Measurements from ENCODE around the gene MLLT10.

The MLLT10 gene

GRCh38 chr10:21694631-21695030, 160.6 kb downstream of the MLLT10 start:
- no peaks in the 10 kb centered on the region for H3K36me3 ChIP-seq (ENCODE audit: insufficient read depth, insufficient read length, low read length)
- H3K4me3 ChIP-seq (ENCODE audit: insufficient read length, low read depth) = no peak overlapping the region
- H3K27me3 ChIP-seq (ENCODE audit: insufficient read depth, insufficient read length) = no peaks in the 10 kb centered on the region
- no peak for DNase-seq (ENCODE audit: low read depth, low spot score)
- no peaks in the 10 kb centered on the region for H3K4me1 ChIP-seq (ENCODE audit: insufficient read depth, insufficient read length)
- TF ChIP-seq ZNF274 (IDR thresholded peaks at IDR 0.05; ENCODE audit: low read depth, low read length) = no peak
- TF ChIP-seq SUZ12 (IDR thresholded peaks at IDR 0.05; ENCODE audit: extremely low read depth, insufficient read depth, insufficient read length) = no peak
- TF ChIP-seq YY1 (IDR thresholded peaks at IDR 0.05; ENCODE audit: insufficient read depth, insufficient read length) = no peak
- H3K9ac ChIP-seq (ENCODE audit: insufficient read length, low read depth) = no peak overlapping the region
- peaks cover 5% of the 10 kb centered on the region for H3K9me3 ChIP-seq (ENCODE audit: insufficient read depth, low read length)

DNA sequence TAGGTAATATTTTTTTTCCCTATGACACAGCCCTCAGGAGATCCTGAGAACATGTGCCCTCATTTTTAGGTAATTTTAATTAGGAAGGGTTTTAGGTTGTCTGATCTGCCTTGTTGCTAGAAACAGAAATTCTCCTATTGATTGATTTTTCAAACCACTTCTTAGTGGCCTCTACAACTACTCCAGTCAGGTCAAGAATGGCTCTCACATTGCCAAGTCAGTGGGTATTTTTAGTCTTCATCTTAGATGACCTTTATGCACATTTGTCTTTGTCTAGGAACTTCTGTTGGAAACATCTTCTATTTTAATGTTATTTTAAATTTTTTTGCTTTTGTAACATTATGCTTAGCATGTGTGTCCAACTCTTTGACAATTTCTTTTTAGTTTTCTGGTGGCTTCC, 162.3 kb downstream of the MLLT10 start:
- Histone ChIP-seq H3K9me3 (ENCODE audit: insufficient read depth, low read length) (peaks cover 22% of the 10 kb centered on the region), H3K9ac (ENCODE audit: insufficient read length, low read depth) (no peak overlapping the region), H3K36me3 (ENCODE audit: insufficient read depth, insufficient read length, low read length) (no peaks in the 10 kb centered on the region), H3K27me3 (ENCODE audit: insufficient read depth, insufficient read length) (no peaks in the 10 kb centered on the region), H3K4me3 (ENCODE audit: insufficient read length, low read depth) (no peak overlapping the region), H3K4me1 (ENCODE audit: insufficient read depth, insufficient read length) (no peaks in the 10 kb centered on the region)
- TF ChIP-seq ZNF274 (IDR thresholded peaks at IDR 0.05; ENCODE audit: low read depth, low read length) (no peak), YY1 (IDR thresholded peaks at IDR 0.05; ENCODE audit: insufficient read depth, insufficient read length) (no peak), SUZ12 (IDR thresholded peaks at IDR 0.05; ENCODE audit: extremely low read depth, insufficient read depth, insufficient read length) (no peak)
- DNase-seq (ENCODE audit: low read depth, low spot score) = no peak

GRCh38 chr10:21699575-21699974, 165.5 kb downstream of the MLLT10 start:
- Histone ChIP-seq H3K27me3 (ENCODE audit: insufficient read depth, insufficient read length) (no peaks in the 10 kb centered on the region), H3K4me1 (ENCODE audit: insufficient read depth, insufficient read length) (no peaks in the 10 kb centered on the region), H3K36me3 (ENCODE audit: insufficient read depth, insufficient read length, low read length) (no peaks in the 10 kb centered on the region), H3K4me3 (ENCODE audit: insufficient read length, low read depth) (no peak overlapping the region), H3K9ac (ENCODE audit: insufficient read length, low read depth) (no peak overlapping the region), H3K9me3 (ENCODE audit: insufficient read depth, low read length) (peaks cover 23% of the 10 kb centered on the region)
- no peak for DNase-seq (ENCODE audit: low read depth, low spot score)
- TF ChIP-seq YY1 (IDR thresholded peaks at IDR 0.05; ENCODE audit: insufficient read depth, insufficient read length) = no peak
- no peak for TF ChIP-seq ZNF274 (IDR thresholded peaks at IDR 0.05; ENCODE audit: low read depth, low read length)
- no peak for TF ChIP-seq SUZ12 (IDR thresholded peaks at IDR 0.05; ENCODE audit: extremely low read depth, insufficient read depth, insufficient read length)

DNA sequence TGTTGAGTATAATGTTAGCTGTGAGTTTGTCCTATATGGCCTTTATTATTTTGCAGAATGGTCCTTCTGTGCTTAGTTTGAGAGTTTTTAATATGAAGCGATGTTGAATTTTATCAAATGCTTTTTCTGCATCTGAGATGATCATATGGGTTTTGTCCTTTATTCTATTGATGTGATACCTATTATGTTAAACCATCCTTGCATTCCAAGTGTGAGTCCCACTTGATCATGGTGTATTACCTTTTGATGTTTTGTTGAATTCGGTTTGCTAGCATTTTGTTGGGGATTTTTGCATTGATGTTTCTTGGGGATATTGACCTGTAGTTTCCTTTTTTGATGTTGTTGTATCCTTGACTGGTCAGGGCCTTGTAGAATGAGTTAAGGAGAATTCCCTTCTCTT, 166.4 kb downstream of the MLLT10 start:
- TF ChIP-seq SUZ12 (IDR thresholded peaks at IDR 0.05; ENCODE audit: extremely low read depth, insufficient read depth, insufficient read length) = no peak
- no peak for TF ChIP-seq YY1 (IDR thresholded peaks at IDR 0.05; ENCODE audit: insufficient read depth, insufficient read length)
- no peak for TF ChIP-seq ZNF274 (IDR thresholded peaks at IDR 0.05; ENCODE audit: low read depth, low read length)
- peaks cover 2% of the 10 kb centered on the region for H3K4me1 ChIP-seq (ENCODE audit: insufficient read depth, insufficient read length)
- H3K27me3 ChIP-seq (ENCODE audit: insufficient read depth, insufficient read length) = no peaks in the 10 kb centered on the region
- H3K36me3 ChIP-seq (ENCODE audit: insufficient read depth, insufficient read length, low read length) = peaks cover 8% of the 10 kb centered on the region
- no peak overlapping the region for H3K4me3 ChIP-seq (ENCODE audit: insufficient read length, low read depth)
- no peak overlapping the region for H3K9ac ChIP-seq (ENCODE audit: insufficient read length, low read depth)
- DNase-seq (ENCODE audit: low read depth, low spot score) = no peak
- H3K9me3 ChIP-seq (ENCODE audit: insufficient read depth, low read length) = peaks cover 23% of the 10 kb centered on the region

DNA sequence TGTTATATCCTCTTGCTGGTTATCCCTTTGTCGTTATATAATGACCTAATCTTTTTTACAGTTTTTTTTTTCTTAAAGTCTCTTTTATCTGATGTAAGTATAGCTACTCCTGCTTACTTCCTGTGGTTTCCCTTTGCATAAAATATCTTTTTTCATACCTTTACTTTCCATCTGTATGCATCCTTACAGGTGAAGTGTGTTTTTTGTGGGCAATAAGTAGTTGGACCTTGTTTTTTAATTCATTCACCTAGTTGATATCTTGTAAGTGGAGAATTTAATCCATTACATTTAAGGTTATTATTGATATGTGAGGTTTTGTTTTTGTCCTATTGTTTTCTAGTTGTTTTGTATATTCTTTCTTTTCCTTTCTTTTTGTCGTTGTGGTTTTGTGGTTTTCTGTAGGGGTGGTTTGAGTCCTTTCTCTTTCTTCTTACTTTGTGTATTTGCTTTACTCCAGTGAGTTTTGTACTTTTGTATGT, 168.6 kb downstream of the MLLT10 start:
- no peak for DNase-seq (ENCODE audit: low read depth, low spot score)
- Histone ChIP-seq H3K9ac (ENCODE audit: insufficient read length, low read depth) (no peak overlapping the region), H3K4me3 (ENCODE audit: insufficient read length, low read depth) (no peak overlapping the region), H3K4me1 (ENCODE audit: insufficient read depth, insufficient read length) (peaks cover 2% of the 10 kb centered on the region), H3K27me3 (ENCODE audit: insufficient read depth, insufficient read length) (no peaks in the 10 kb centered on the region), H3K36me3 (ENCODE audit: insufficient read depth, insufficient read length, low read length) (peaks cover 14% of the 10 kb centered on the region), H3K9me3 (ENCODE audit: insufficient read depth, low read length) (peaks cover 23% of the 10 kb centered on the region)
- no peak for TF ChIP-seq ZNF274 (IDR thresholded peaks at IDR 0.05; ENCODE audit: low read depth, low read length)
- TF ChIP-seq YY1 (IDR thresholded peaks at IDR 0.05; ENCODE audit: insufficient read depth, insufficient read length) = no peak
- TF ChIP-seq SUZ12 (IDR thresholded peaks at IDR 0.05; ENCODE audit: extremely low read depth, insufficient read depth, insufficient read length) = no peak

GRCh38 chr10:21705142-21705827, 171.3 kb downstream of the MLLT10 start:
- no peaks in the 10 kb centered on the region for H3K27me3 ChIP-seq (ENCODE audit: insufficient read depth, insufficient read length)
- H3K4me1 ChIP-seq (ENCODE audit: insufficient read depth, insufficient read length) = peaks cover 2% of the 10 kb centered on the region
- H3K9me3 ChIP-seq (ENCODE audit: insufficient read depth, low read length) = peaks cover 11% of the 10 kb centered on the region
- H3K9ac ChIP-seq (ENCODE audit: insufficient read length, low read depth) = no peak overlapping the region
- TF ChIP-seq YY1 (IDR thresholded peaks at IDR 0.05; ENCODE audit: insufficient read depth, insufficient read length) (no peak), ZNF274 (IDR thresholded peaks at IDR 0.05; ENCODE audit: low read depth, low read length) (no peak), SUZ12 (IDR thresholded peaks at IDR 0.05; ENCODE audit: extremely low read depth, insufficient read depth, insufficient read length) (no peak)
- DNase-seq (ENCODE audit: low read depth, low spot score) = no peak
- peaks cover 14% of the 10 kb centered on the region for H3K36me3 ChIP-seq (ENCODE audit: insufficient read depth, insufficient read length, low read length)
- H3K4me3 ChIP-seq (ENCODE audit: insufficient read length, low read depth) = no peak overlapping the region

- no peak overlapping the region for H3K9ac ChIP-seq (ENCODE audit: insufficient read length, low read depth)
- H3K36me3 ChIP-seq (ENCODE audit: insufficient read depth, insufficient read length, low read length) = peaks cover 14% of the 10 kb centered on the region
- no peak for TF ChIP-seq ZNF274 (IDR thresholded peaks at IDR 0.05; ENCODE audit: low read depth, low read length)
- no peak for TF ChIP-seq SUZ12 (IDR thresholded peaks at IDR 0.05; ENCODE audit: extremely low read depth, insufficient read depth, insufficient read length)
- no peak for TF ChIP-seq YY1 (IDR thresholded peaks at IDR 0.05; ENCODE audit: insufficient read depth, insufficient read length)
- no peak for DNase-seq (ENCODE audit: low read depth, low spot score)
- H3K9me3 ChIP-seq (ENCODE audit: insufficient read depth, low read length) = peaks cover 6% of the 10 kb centered on the region
- H3K27me3 ChIP-seq (ENCODE audit: insufficient read depth, insufficient read length) = no peaks in the 10 kb centered on the region
- peaks cover 2% of the 10 kb centered on the region for H3K4me1 ChIP-seq (ENCODE audit: insufficient read depth, insufficient read length)
- no peak overlapping the region for H3K4me3 ChIP-seq (ENCODE audit: insufficient read length, low read depth)
Observed at GRCh38 chr10:21705828-21706176, 171.8 kb downstream of the MLLT10 start.

Measured in NT2/D1 (cell line).